SU-DHL-6 (cell line): ENCODE results near the gene TM9SF4.

ENCODE experiments used
- H2AFZ ChIP-seq: fragments of 200-600 bp; sonication (generic); 2 replicates; pipeline ENCODE4 v1.6.1; 2014; ENCODE audit warnings: low read depth, mild to moderate bottlenecking, moderate library complexity, mixed read lengths, antibody characterized with exemption, low read length; ENCODE audit not compliant: severe bottlenecking
- H3F3A ChIP-seq: fragments of 200-600 bp; shearing (Covaris generic); 2 replicates; pipeline ENCODE4 v1.6.0; 2016; ENCODE audit warnings: antibody characterized with exemption, mild to moderate bottlenecking; ENCODE audit not compliant: insufficient read depth
- H3K27ac ChIP-seq: fragments of 200-600 bp; sonication (generic); 2 replicates; pipeline ENCODE4 v1.5.1; 2016; ENCODE audit warnings: low read depth, mild to moderate bottlenecking, low read length, moderate library complexity, mixed read lengths
- H3K27me3 ChIP-seq: fragments of 200-600 bp; sonication (generic), shearing (Covaris generic); 2 replicates; pipeline ENCODE4 v1.6.0; 2014; ENCODE audit warnings: mild to moderate bottlenecking, low read length
- H3K36me3 ChIP-seq: fragments of 200-600 bp; sonication (generic); 2 replicates; pipeline ENCODE4 v1.6.1; 2014; ENCODE audit warnings: mild to moderate bottlenecking, low read length, mixed read lengths
- H3K4me2 ChIP-seq: fragments of 300-600, 200-600 bp; shearing (Covaris generic), sonication (generic); 2 replicates; pipeline ENCODE4 v1.6.0; 2014; ENCODE audit warnings: low read length, low read depth, mild to moderate bottlenecking; ENCODE audit not compliant: poor library complexity, severe bottlenecking
- H3K4me3 ChIP-seq: fragments of 200-600 bp; sonication (generic); 2 replicates; pipeline ENCODE4 v1.5.1; 2014; ENCODE audit warnings: antibody characterized with exemption, low read length, mild to moderate bottlenecking, mixed read lengths; ENCODE audit not compliant: insufficient read depth, poor library complexity, severe bottlenecking
- H3K79me2 ChIP-seq: fragments of 200-600 bp; sonication (generic); 2 replicates; pipeline ENCODE4 v1.6.1; 2014; ENCODE audit warnings: mild to moderate bottlenecking, low read length, moderate library complexity; ENCODE audit not compliant: insufficient read depth
- H3K9ac ChIP-seq: fragments of 200-600 bp; sonication (generic); 2 replicates; pipeline ENCODE4 v1.7.0; 2014; ENCODE audit warnings: mild to moderate bottlenecking, low read length
- H3K9me2 ChIP-seq: fragments of 200-600 bp; sonication (generic); replicated peaks from 2 replicates; pipeline ENCODE4 v1.6.1; 2014; ENCODE audit warnings: low read length; ENCODE audit not compliant: insufficient read depth
- H3K9me3 ChIP-seq: fragments of 200-600 bp; sonication (generic); 2 replicates; pipeline ENCODE4 v1.6.1; 2014; ENCODE audit warnings: low read length, mixed read lengths; ENCODE audit not compliant: insufficient read depth
- H4K20me1 ChIP-seq: fragments of 200-600 bp; sonication (generic); 2 replicates; pipeline ENCODE4 v1.6.1; 2014; ENCODE audit warnings: low read depth, mild to moderate bottlenecking, antibody characterized with exemption, low read length, moderate library complexity, mixed read lengths
- CTCF ChIP-seq: fragments of 200-600 bp; sonication (generic); IDR thresholded peaks from one replicate; pipeline ENCODE4 v1.5.1; 2017; ENCODE audit warnings: antibody characterized with exemption, mild to moderate bottlenecking, low read length, moderate library complexity; ENCODE audit not compliant: insufficient read depth, poor library complexity, severe bottlenecking
- EZH2phosphoT487 ChIP-seq: fragments of 200-600 bp; sonication (generic), shearing (Covaris generic); conservative IDR thresholded peaks from 2 replicates; pipeline ENCODE4 v1.6.1; 2018; ENCODE audit warnings: mild to moderate bottlenecking, antibody characterized with exemption, low read length, moderate library complexity, mixed read lengths

TM9SF4 gene

GRCh38 chr20:32091888-32092346, 17.6 kb upstream of the TM9SF4 start:
- H3K9ac ChIP-seq = peak overlapping the region; percentile 47
- H3F3A ChIP-seq = peaks cover 42% of the 10 kb centered on the region

DNA sequence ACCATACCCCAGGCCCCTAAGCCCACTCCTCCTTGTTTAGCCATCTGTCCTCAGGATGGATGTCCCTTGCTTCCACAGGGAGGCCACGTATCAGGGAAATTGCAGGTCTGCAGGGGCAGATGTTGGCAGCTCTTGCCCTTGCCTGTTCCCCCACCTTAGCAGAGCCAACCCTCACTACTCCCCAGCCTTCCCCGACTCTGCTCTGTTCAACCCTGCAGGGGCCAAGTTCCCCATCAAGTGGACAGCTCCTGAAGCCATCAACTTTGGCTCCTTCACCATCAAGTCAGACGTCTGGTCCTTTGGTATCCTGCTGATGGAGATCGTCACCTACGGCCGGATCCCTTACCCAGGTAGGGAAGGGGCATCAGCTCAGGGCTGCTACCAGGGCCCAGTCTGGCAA, 10.7 kb upstream of the TM9SF4 start:
- Histone ChIP-seq H3F3A (no peaks in the 10 kb centered on the region), H3K27ac (no peak overlapping the region), H3K27me3 (no peaks in the 10 kb centered on the region), H3K9me2 (no peaks in the 10 kb centered on the region), H3K79me2 (no peaks in the 10 kb centered on the region), H2AFZ (no peak overlapping the region), H3K36me3 (peaks cover 8% of the 10 kb centered on the region), H3K4me3 (no peak overlapping the region), H4K20me1 (no peaks in the 10 kb centered on the region), H3K9ac (no peak overlapping the region), H3K9me3 (no peaks in the 10 kb centered on the region), H3K4me2 (no peak overlapping the region)
- TF ChIP-seq CTCF (no peak), EZH2phosphoT487 (no peak)

More at GRCh38 chr20:32091888-32092346, 17.6 kb upstream of the TM9SF4 start:
- H3K36me3 ChIP-seq = peaks cover 27% of the 10 kb centered on the region
- peaks cover 9% of the 10 kb centered on the region; the same call in 1 of the 2 replicates for H3K9me3 ChIP-seq
- peak overlapping the region; percentile 53 for H3K4me2 ChIP-seq
- no peak overlapping the region for H3K4me3 ChIP-seq
- no peak overlapping the region for H2AFZ ChIP-seq
- no peaks in the 10 kb centered on the region for H3K9me2 ChIP-seq
- H4K20me1 ChIP-seq = no peaks in the 10 kb centered on the region
- peak overlapping the region; percentile 93 for H3K27ac ChIP-seq
- TF ChIP-seq EZH2phosphoT487 (no peak), CTCF (peak; percentile 87)
- no peaks in the 10 kb centered on the region for H3K79me2 ChIP-seq
- no peaks in the 10 kb centered on the region for H3K27me3 ChIP-seq

DNA sequence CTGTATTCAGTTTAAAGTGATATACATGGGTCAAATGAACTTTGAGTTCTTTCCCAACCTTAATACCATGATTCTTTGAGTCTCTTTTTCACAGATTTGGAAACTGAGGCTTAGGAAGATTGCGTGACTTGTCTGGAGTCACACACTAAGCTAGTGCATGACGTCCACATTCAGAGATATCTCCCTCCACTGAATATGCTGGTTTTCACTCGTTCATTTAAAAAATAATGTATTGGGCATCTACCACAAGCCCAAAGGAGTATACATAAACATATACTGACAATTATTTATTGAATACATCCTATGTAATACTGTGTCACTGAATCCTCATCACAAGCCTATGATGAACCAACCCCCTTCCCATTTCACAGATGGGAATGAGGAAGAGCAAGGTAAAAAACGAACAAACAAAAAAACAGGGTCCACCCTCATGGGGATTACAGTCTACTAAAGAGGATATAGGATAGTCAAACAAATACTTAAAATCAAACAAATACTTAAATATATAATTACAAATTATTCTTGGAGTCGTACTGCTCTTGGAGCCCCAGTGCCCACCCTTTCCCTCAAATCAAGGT, 611 bp upstream of the TM9SF4 start:
- Histone ChIP-seq H3K9me3 (no peaks in the 10 kb centered on the region), H3K27ac (peak overlapping the region; percentile 86; the same call in 1 of the 2 replicates), H3K27me3 (no peaks in the 10 kb centered on the region), H2AFZ (peak overlapping the region; percentile 88), H4K20me1 (no peaks in the 10 kb centered on the region), H3K79me2 (peaks cover 41% of the 10 kb centered on the region), H3F3A (0 out of 2 replicates have a peak, but pooled peaks cover 9% of the 10 kb centered on the region), H3K9me2 (no peaks in the 10 kb centered on the region), H3K9ac (no peak overlapping the region; the same call in 1 of the 2 replicates), H3K4me2 (peak overlapping the region; percentile 88), H3K4me3 (no peak overlapping the region), H3K36me3 (peaks cover 2% of the 10 kb centered on the region; the same call in 1 of the 2 replicates)
- TF ChIP-seq EZH2phosphoT487 = no peak
- TF ChIP-seq CTCF = no peak
